MCF 10A (cell line): ENCODE data around the gene SH3RF2. TPM values are rescaled to one million over a fixed set of nuclear protein-coding genes. Genes with fewer than 3 reads are reported as not detected.

Source experiments
- BruUV-seq: library from RNA; stranded (reverse); fragments of 400-500 nt; replicated peaks from 2 replicates; lab custom pipeline; 2021; lab: Mats Ljungman, UMichigan
- CTCF ChIA-PET: fragments of 300-600 bp; sonication (Branson Sonifier 250); formaldehyde crosslinking; extraction: SDS; loops from one replicate; lab custom pipeline; 2021; ENCODE audit warnings: antibody characterized with exemption, inconsistent platforms; lab: Yijun Ruan, JAX
- POLR2A ChIA-PET: fragments of 300-600, 350-650 bp; sonication (Branson Sonifier 250); formaldehyde crosslinking; extraction: SDS; loops from one replicate; lab custom pipeline; 2020; ENCODE audit warnings: antibody characterized with exemption, inconsistent platforms; lab: Yijun Ruan, JAX
- DNase-seq: peaks from one replicate; pipeline ENCODE4 v3.0.0-alpha.2; 2018; ENCODE audit not compliant: unreplicated experiment
- H3K27ac Mint-ChIP-seq: one replicate; pipeline ENCODE4 v1.8.0; 2022; ENCODE audit warnings: mild to moderate bottlenecking, low read depth, mixed read lengths; ENCODE audit not compliant: unreplicated experiment
- H3K27me3 Mint-ChIP-seq: one replicate; pipeline ENCODE4 v1.8.0; 2022; ENCODE audit warnings: mixed read lengths; ENCODE audit not compliant: insufficient read depth, unreplicated experiment
- H3K36me3 Mint-ChIP-seq: one replicate; pipeline ENCODE4 v1.8.0; 2022; ENCODE audit warnings: mild to moderate bottlenecking, moderate library complexity, mixed read lengths; ENCODE audit not compliant: insufficient read depth, unreplicated experiment
- H3K4me1 Mint-ChIP-seq: one replicate; pipeline ENCODE4 v1.8.0; 2022; ENCODE audit warnings: mixed read lengths; ENCODE audit not compliant: insufficient read depth, unreplicated experiment
- H3K4me3 Mint-ChIP-seq: one replicate; pipeline ENCODE4 v1.8.0; 2022; ENCODE audit warnings: mild to moderate bottlenecking, moderate library complexity, mixed read lengths; ENCODE audit not compliant: unreplicated experiment
- H3K9me3 Mint-ChIP-seq: one replicate; pipeline ENCODE4 v1.8.0; 2022; ENCODE audit warnings: mixed read lengths; ENCODE audit not compliant: unreplicated experiment
- CTCF ChIP-seq: fragments of 200-600 bp; IDR thresholded peaks from one replicate; pipeline ENCODE4 v1.8.0; 2022; ENCODE audit warnings: antibody characterized with exemption, mild to moderate bottlenecking; ENCODE audit not compliant: unreplicated experiment
- intact Hi-C: fragments of 100-400 bp; cut with micrococcal nuclease; formaldehyde crosslinking; loops from 2 replicates; pipeline ENCODE4 v1.14.1; 2022
- total RNA-seq: library from RNA; stranded (reverse); gene quantifications from 2 replicates; pipeline ENCODE4 v1.2.3, GENCODE V29; 2022

The SH3RF2 gene
- total RNA-seq, 1 experiment from 2014 or later = 29.6 TPM

DNA sequence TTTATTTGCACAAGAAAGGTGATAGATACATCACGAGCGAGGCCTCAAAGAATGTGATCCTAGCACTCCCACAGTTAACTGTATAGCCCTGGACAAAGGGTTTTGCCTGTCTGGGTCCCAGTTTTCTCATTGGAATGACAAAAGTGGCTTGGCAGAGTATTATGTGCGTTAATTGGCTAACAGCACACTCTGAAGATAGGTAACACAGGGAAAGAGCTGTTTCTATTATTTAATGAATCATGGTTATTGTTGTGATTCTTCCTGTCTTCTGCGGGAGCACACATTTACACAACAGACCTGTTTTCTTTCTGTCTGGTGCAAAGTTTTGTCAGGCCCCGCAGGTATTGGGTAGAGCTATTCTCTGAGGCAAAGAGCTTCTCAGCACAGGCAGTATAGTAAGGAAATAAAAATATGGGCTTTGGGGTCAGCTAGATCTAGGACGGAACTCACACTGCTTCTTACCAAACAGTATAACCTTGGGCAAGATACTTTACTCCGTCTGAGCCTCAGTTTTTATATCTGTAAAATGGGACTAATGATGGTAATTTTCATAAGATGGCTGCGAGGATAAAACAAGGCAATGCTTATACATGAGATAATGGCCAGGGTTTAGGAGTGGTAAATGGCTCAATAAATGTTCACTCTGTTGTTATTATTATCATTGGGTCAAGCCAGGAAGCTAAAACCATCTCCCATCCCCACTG lies 90.1 kb downstream of the SH3RF2 start:
- intact Hi-C loops = loop anchor here (5.0 kb wide), 2 partner anchors 49 to 89 kb away; partner anchors contain the start of gene SH3RF2
- H3K36me3 Mint-ChIP-seq = peaks cover 35% of the 10 kb centered on the region
- CTCF ChIA-PET = interaction anchor here (0.6 to 4.0 kb wide), 4 partner anchors 14 to 290 kb away, joined by 3 to 25 read pairs (median 4); no protein-coding TSS in a partner anchor

GRCh38 chr5:146027751-146028150 lies 91.4 kb downstream of the SH3RF2 start:
- no TSS peak for BruUV-seq
- H3K27me3 Mint-ChIP-seq = no peaks in the 10 kb centered on the region
- peak; percentile 89 for DNase-seq
- peak overlapping the region; percentile 78 for H3K27ac Mint-ChIP-seq
- no peaks in the 10 kb centered on the region for H3K9me3 Mint-ChIP-seq
- peak overlapping the region; percentile 52 for H3K4me3 Mint-ChIP-seq
- intact Hi-C loops = loop anchor here (5.0 kb wide), 2 partner anchors 50 to 90 kb away; partner anchors contain the start of gene SH3RF2
- no peak for TF ChIP-seq CTCF
- POLR2A ChIA-PET = interaction anchor here (0.7 to 5.3 kb wide), 12 partner anchors 11 to 332 kb away, joined by 3 to 67 read pairs (median 4); partner anchors contain the start of gene SH3RF2
- H3K4me1 Mint-ChIP-seq = peaks cover 20% of the 10 kb centered on the region
- CTCF ChIA-PET = interaction anchor here (0.7 to 4.0 kb wide), 5 partner anchors 13 to 264 kb away, joined by 3 to 25 read pairs (median 6); no protein-coding TSS in a partner anchor
- H3K36me3 Mint-ChIP-seq = peaks cover 28% of the 10 kb centered on the region

More for the DNA sequence above, 90.1 kb downstream of the SH3RF2 start:
- no peak overlapping the region for H3K27ac Mint-ChIP-seq
- DNase-seq = no peak
- H3K4me3 Mint-ChIP-seq = no peak overlapping the region
- TF ChIP-seq CTCF = no peak
- POLR2A ChIA-PET = interaction anchor here (1.0 to 5.3 kb wide), 7 partner anchors 10 to 100 kb away, joined by 4 to 67 read pairs (median 8); partner anchors contain the start of gene SH3RF2
- H3K4me1 Mint-ChIP-seq = peaks cover 19% of the 10 kb centered on the region
- no peaks in the 10 kb centered on the region for H3K9me3 Mint-ChIP-seq
- no TSS peak for BruUV-seq
- H3K27me3 Mint-ChIP-seq = no peaks in the 10 kb centered on the region

GRCh38 chr5:146032911-146033310 lies 96.5 kb downstream of the SH3RF2 start:
- Mint-ChIP-seq H3K27ac (no peak overlapping the region), H3K27me3 (no peaks in the 10 kb centered on the region), H3K36me3 (peaks cover 21% of the 10 kb centered on the region), H3K4me3 (no peak overlapping the region), H3K9me3 (no peaks in the 10 kb centered on the region), H3K4me1 (peaks cover 14% of the 10 kb centered on the region)
- no peak for TF ChIP-seq CTCF
- ChIA-PET CTCF (interaction anchor here (0.6 to 2.4 kb wide), 5 partner anchors 8 to 1887 kb away, joined by 3 to 16 read pairs (median 3); no protein-coding TSS in a partner anchor), POLR2A (interaction anchor here (1.2 to 3.3 kb wide), 3 partner anchors 8 to 95 kb away, joined by 3 to 11 read pairs (median 5); no protein-coding TSS in a partner anchor)
- intact Hi-C loops = no loop called here
- BruUV-seq = no TSS peak
- DNase-seq = no peak

DNA sequence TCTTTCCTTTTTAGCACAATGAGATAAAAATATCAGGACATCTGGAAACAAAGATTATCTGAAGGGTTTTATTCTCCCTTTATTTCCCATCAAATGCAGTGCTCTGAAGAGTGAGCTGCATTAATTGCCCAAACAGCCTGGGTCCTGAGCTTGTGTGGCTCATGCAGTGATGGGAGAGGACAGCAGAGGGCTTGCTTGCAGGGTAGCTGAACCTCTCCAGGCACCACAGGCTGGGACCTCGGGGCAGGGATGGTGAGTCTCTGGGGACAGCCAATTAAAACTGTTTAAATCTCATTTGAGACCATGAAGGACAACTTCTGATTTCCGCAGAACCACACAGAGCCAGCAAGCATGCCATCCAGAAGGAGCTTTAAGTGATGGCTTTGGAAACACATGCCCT lies 97.7 kb downstream of the SH3RF2 start:
- TF ChIP-seq CTCF = no peak
- Mint-ChIP-seq H3K4me1 (peaks cover 15% of the 10 kb centered on the region), H3K9me3 (no peaks in the 10 kb centered on the region), H3K27me3 (no peaks in the 10 kb centered on the region), H3K27ac (no peak overlapping the region), H3K4me3 (no peak overlapping the region), H3K36me3 (peaks cover 21% of the 10 kb centered on the region)
- POLR2A ChIA-PET = interaction anchor here (1.6 kb wide), 1 partner anchor 9 kb away, joined by 5 read pairs; no protein-coding TSS in a partner anchor
- CTCF ChIA-PET = interaction anchor here (0.7 kb wide), 1 partner anchor 510 kb away, joined by 4 read pairs; no protein-coding TSS in a partner anchor
- BruUV-seq = no TSS peak
- intact Hi-C loops = no loop called here
- DNase-seq = no peak
